Astrocyte (in vitro differentiated cells and primary cell): ENCODE measurements around the gene LHFPL2.

ENCODE experiments used
- CTCF ChIP-seq: IDR thresholded peaks from 2 replicates; pipeline ENCODE4 v1.5.1; 2011; ENCODE audit warnings: low read depth, mild to moderate bottlenecking, inconsistent platforms, low read length, moderate library complexity; ENCODE audit not compliant: insufficient read depth
- EZH2 ChIP-seq: IDR thresholded peaks from 2 replicates; pipeline ENCODE4 v1.6.1; 2012; ENCODE audit warnings: mild to moderate bottlenecking, low read length, inconsistent platforms; ENCODE audit not compliant: insufficient read depth

- TF ChIP-seq CTCF (no peak), EZH2 (no peak)
These were observed 47.7 kb downstream of the LHFPL2 start for GRCh38 chr5:78600687-78601414.
